Panc1 (cell line): Measurements from ENCODE around the gene GATAD2B. TPM values are rescaled to one million over a fixed set of nuclear protein-coding genes. Genes with fewer than 3 reads are reported as not detected.
"Not testable (repeated sequence)": the region's sequence is repeated elsewhere in the genome, so short reads cannot be mapped to it uniquely, and the experiment has no call there.

Source experiments
- ATAC-seq: fragments of 200-7000 bp; cut with Tn5 transposase; 2 replicates; pipeline ENCODE4 v1.9.1; 2020; ENCODE audit warnings: mild to moderate bottlenecking, moderate library complexity
- BruUV-seq: library from RNA; stranded (reverse); fragments of 400-500 nt; replicated peaks from 2 replicates; lab custom pipeline; 2021; lab: Mats Ljungman, UMichigan
- CTCF ChIA-PET: fragments of 300-600 bp; sonication (Branson Sonifier 250); formaldehyde crosslinking; loops from one replicate; lab custom pipeline; 2022; ENCODE audit warnings: antibody characterized with exemption; lab: Charles Lee
- POLR2A ChIA-PET: fragments of 300-600 bp; sonication (Branson Sonifier 250); formaldehyde crosslinking; loops from one replicate; lab custom pipeline; 2022; ENCODE audit warnings: antibody characterized with exemption; lab: Charles Lee
- DNase-seq: peaks from one replicate; pipeline ENCODE4 v3.0.0-alpha.2; 2010; ENCODE audit warnings: low read depth, low spot score
- H3K27ac ChIP-seq: 2 replicates; pipeline ENCODE4 v1.5.1; 2011; ENCODE audit warnings: mild to moderate bottlenecking, low read length, inconsistent platforms
- H3K27me3 ChIP-seq: fragments of 200-500 bp; sonication (Bioruptor generic); 2 replicates; pipeline ENCODE4 v1.6.0; 2014; ENCODE audit warnings: low read length, inconsistent platforms; ENCODE audit not compliant: control insufficient read depth, insufficient read depth
- H3K36me3 ChIP-seq: fragments of 200-500 bp; sonication (Bioruptor generic); 2 replicates; pipeline ENCODE4 v1.5.1; 2014; ENCODE audit warnings: inconsistent platforms, mild to moderate bottlenecking, low read length, moderate library complexity; ENCODE audit not compliant: control insufficient read depth, insufficient read depth
- H3K4me1 ChIP-seq: 2 replicates; pipeline ENCODE4 v1.5.1; 2011; ENCODE audit warnings: inconsistent platforms, mild to moderate bottlenecking, low read length, moderate library complexity; ENCODE audit not compliant: control insufficient read depth, insufficient read depth
- H3K4me3 ChIP-seq, 2 experiments: 2 replicates each; pipeline ENCODE4 v1.5.1; 2011 to 2012; ENCODE audit warnings: low read depth in 2 of 2, low read length in 2 of 2, mild to moderate bottlenecking in 2 of 2, inconsistent platforms in 1 of 2, moderate library complexity in 1 of 2
- H3K9me3 ChIP-seq: fragments of 200-500 bp; sonication (Bioruptor generic); 2 replicates; pipeline ENCODE4 v1.5.1; 2014; ENCODE audit warnings: low read depth, mild to moderate bottlenecking, inconsistent platforms, low read length, moderate library complexity; ENCODE audit not compliant: control insufficient read depth, insufficient read depth
- POLR2AphosphoS5 ChIP-seq: IDR thresholded peaks from 2 replicates; pipeline ENCODE4 v1.6.1; 2012; ENCODE audit warnings: mild to moderate bottlenecking, low read depth, low read length, moderate library complexity
- SIN3A ChIP-seq: IDR thresholded peaks from 2 replicates; pipeline ENCODE4 v1.6.1; 2012; ENCODE audit warnings: low read depth, mild to moderate bottlenecking, low read length, moderate library complexity, borderline replicate concordance; ENCODE audit not compliant: insufficient read depth
- TCF7L2 ChIP-seq: IDR thresholded peaks from 2 replicates; pipeline ENCODE4 v1.6.1; 2011; ENCODE audit warnings: mild to moderate bottlenecking, low read depth, low read length, inconsistent platforms
- in situ Hi-C: cut with HindIII; loops from 2 replicates; pipeline ENCODE4 v1.10.0; 2016; ENCODE audit warnings: low sequenced_read_pairs, low pct_unique_long_range_greater_than_20kb
- intact Hi-C: fragments of 100-400 bp; cut with micrococcal nuclease; formaldehyde crosslinking; loops from one replicate; pipeline ENCODE4 v1.10.0; 2022; ENCODE audit not compliant: unreplicated experiment
- total RNA-seq: library from RNA; stranded (reverse); gene quantifications from one replicate; pipeline ENCODE4 v1.2.1, GENCODE V29; 2021; ENCODE audit not compliant: unreplicated experiment
- TF ChIP-seq, protein P1 (sequence below): fragments of 450-650 bp; IDR thresholded peaks from 2 replicates; pipeline ENCODE4 v1.5.1; 2017; ENCODE audit warnings: mild to moderate bottlenecking
- TF ChIP-seq, protein P2 (sequence below), 2 experiments: IDR thresholded peaks; 2 replicates each; pipeline ENCODE4 v1.6.1; 2011 to 2012; ENCODE audit warnings: low read depth in 2 of 2, control low read depth in 1 of 2, low read length in 1 of 2, mild to moderate bottlenecking in 1 of 2, moderate library complexity in 1 of 2; ENCODE audit not compliant: insufficient read depth in 1 of 2

Gene GATAD2B
- total RNA-seq, 1 experiment from 2014 or later = 47.2 TPM

DNA sequence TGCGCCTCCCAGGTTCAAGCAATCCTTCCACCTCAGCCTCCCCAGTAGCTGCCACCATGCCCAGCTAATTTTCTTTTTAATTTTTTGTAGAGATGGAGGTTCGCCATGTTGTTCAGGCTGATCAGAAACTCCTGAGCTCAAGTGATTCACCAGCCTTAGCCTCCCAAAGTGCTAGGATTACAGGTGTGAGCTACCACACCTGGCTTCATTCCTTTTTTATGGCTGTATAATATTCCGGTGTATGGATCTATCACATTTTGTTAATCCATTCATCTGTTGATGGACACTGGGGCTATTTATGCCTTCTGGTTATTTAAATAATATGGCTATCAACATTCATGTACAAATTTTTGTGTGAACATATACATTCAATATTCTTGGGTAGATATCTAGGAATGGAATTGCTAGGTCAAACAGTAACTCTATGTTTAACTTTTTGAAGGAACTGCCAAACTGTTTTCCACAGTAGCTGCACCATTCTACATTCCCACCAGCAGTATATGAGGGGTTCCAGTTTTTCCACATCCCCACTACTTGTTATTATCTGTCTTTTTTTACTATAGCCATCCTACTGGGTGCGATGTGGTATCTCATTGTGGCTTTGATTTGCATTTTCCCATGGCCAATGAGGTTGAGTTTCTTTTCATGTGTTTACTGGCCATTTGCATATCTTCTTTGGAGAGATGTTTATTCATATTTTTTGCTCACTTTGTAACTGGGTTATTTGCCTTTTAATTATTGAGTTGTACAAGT lies 136.6 kb downstream of the GATAD2B start:
- in situ Hi-C loops (no loop called here), intact Hi-C loops (no loop called here)
- no TSS peak for BruUV-seq
- CTCF ChIA-PET = no interaction called here
- H3K4me3 ChIP-seq = no peak overlapping the region
- ATAC-seq = no peak
- H3K36me3 ChIP-seq = no peaks in the 10 kb centered on the region
- TF ChIP-seq, protein P1, sequence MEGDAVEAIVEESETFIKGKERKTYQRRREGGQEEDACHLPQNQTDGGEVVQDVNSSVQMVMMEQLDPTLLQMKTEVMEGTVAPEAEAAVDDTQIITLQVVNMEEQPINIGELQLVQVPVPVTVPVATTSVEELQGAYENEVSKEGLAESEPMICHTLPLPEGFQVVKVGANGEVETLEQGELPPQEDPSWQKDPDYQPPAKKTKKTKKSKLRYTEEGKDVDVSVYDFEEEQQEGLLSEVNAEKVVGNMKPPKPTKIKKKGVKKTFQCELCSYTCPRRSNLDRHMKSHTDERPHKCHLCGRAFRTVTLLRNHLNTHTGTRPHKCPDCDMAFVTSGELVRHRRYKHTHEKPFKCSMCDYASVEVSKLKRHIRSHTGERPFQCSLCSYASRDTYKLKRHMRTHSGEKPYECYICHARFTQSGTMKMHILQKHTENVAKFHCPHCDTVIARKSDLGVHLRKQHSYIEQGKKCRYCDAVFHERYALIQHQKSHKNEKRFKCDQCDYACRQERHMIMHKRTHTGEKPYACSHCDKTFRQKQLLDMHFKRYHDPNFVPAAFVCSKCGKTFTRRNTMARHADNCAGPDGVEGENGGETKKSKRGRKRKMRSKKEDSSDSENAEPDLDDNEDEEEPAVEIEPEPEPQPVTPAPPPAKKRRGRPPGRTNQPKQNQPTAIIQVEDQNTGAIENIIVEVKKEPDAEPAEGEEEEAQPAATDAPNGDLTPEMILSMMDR = no peak
- no peak for TF ChIP-seq SIN3A
- TF ChIP-seq TCF7L2 = no peak
- TF ChIP-seq POLR2AphosphoS5 = no peak
- TF ChIP-seq, protein P2, sequence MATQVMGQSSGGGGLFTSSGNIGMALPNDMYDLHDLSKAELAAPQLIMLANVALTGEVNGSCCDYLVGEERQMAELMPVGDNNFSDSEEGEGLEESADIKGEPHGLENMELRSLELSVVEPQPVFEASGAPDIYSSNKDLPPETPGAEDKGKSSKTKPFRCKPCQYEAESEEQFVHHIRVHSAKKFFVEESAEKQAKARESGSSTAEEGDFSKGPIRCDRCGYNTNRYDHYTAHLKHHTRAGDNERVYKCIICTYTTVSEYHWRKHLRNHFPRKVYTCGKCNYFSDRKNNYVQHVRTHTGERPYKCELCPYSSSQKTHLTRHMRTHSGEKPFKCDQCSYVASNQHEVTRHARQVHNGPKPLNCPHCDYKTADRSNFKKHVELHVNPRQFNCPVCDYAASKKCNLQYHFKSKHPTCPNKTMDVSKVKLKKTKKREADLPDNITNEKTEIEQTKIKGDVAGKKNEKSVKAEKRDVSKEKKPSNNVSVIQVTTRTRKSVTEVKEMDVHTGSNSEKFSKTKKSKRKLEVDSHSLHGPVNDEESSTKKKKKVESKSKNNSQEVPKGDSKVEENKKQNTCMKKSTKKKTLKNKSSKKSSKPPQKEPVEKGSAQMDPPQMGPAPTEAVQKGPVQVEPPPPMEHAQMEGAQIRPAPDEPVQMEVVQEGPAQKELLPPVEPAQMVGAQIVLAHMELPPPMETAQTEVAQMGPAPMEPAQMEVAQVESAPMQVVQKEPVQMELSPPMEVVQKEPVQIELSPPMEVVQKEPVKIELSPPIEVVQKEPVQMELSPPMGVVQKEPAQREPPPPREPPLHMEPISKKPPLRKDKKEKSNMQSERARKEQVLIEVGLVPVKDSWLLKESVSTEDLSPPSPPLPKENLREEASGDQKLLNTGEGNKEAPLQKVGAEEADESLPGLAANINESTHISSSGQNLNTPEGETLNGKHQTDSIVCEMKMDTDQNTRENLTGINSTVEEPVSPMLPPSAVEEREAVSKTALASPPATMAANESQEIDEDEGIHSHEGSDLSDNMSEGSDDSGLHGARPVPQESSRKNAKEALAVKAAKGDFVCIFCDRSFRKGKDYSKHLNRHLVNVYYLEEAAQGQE (IDR thresholded peaks at IDR 0.05; ENCODE audit: insufficient read depth in 1 of 2, low read depth in 2 of 2, low read length in 1 of 2) = no peak
- no peaks in the 10 kb centered on the region for H3K9me3 ChIP-seq
- no peak overlapping the region for H3K27ac ChIP-seq
- no peak for DNase-seq
- POLR2A ChIA-PET = interaction anchor here (0.7 kb wide), 1 partner anchor 251 kb away, joined by 4 read pairs; no protein-coding TSS in a partner anchor
- no peaks in the 10 kb centered on the region for H3K27me3 ChIP-seq
- peaks cover 6% of the 10 kb centered on the region; the same call in 1 of the 2 replicates for H3K4me1 ChIP-seq

DNA sequence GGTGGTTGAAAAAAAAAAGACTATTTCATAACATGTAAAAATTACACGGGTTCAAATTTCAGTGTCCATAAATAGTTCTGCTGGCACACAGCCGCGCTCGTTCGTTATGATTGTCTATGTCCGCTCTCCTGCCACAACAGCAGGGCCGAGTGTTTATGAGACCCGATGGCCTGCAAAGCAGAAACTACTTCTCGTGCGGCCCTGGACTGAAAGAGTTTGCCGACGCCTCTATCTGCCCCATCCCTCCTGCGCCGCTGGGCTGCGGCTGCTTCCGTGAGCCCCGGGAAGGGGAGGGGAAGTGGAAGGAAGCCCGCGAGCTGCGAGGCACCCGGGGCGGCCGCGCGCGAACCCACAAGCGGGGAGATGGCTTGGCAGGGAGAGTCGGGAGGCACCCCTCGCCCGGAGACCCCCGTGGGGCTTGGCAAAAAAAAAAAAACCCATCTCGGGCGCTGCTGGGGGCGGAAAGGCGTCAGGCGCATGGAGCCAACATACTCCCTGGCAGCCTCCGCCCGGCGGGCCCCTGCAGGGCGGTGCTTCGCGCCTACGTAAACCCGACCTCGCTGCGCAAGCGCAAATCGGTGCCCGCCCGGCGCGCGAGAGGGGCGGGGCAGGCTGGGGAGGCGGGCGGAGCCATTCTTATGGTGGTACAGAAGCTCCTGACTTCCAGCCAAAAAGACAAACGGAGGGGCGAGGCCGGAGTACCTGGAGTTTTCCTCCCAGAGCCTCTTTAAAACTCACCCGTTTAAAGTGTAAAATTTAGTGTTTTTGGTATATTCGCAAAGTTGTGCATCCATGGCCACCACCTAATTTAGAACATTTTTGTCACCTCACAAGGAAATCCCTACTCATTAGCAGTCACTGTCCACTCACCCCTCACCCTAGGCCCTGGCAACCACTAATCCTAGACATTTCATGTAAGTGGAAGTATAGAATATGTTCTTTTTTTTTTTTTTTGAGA lies 139.3 kb downstream of the GATAD2B start:
- TSS peak; percentile 99 for BruUV-seq
- ChIA-PET POLR2A (interaction anchor here (0.5 to 0.7 kb wide), 2 partner anchors 11 to 210 kb away, joined by 4 read pairs; no protein-coding TSS in a partner anchor), CTCF (interaction anchor here (0.7 kb wide), 2 partner anchors 9 to 360 kb away, joined by 3 to 4 read pairs; no protein-coding TSS in a partner anchor)
- Histone ChIP-seq H3K27me3 (no peaks in the 10 kb centered on the region), H3K4me3 (peak overlapping the region; percentile 75), H3K4me1 (peaks cover 6% of the 10 kb centered on the region; the same call in 1 of the 2 replicates), H3K27ac (peak overlapping the region; percentile 80), H3K9me3 (no peaks in the 10 kb centered on the region), H3K36me3 (no peaks in the 10 kb centered on the region)
- DNase-seq = peak; percentile 54
- in situ Hi-C loops = no loop called here
- ATAC-seq = peak; percentile 97
- peak; percentile 86; the same call in 1 of the 2 replicates for TF ChIP-seq SIN3A
- TF ChIP-seq TCF7L2 = 0 out of 2 replicates have a peak, but pooled peaks have one; percentile 12
- TF ChIP-seq, protein P2 (IDR thresholded peaks at IDR 0.05; ENCODE audit: insufficient read depth in 1 of 2, low read depth in 2 of 2, low read length in 1 of 2) = no peak
- TF ChIP-seq, protein P1 = no peak
- TF ChIP-seq POLR2AphosphoS5 = peak; percentile 95
- intact Hi-C loops = no loop called here

DNA sequence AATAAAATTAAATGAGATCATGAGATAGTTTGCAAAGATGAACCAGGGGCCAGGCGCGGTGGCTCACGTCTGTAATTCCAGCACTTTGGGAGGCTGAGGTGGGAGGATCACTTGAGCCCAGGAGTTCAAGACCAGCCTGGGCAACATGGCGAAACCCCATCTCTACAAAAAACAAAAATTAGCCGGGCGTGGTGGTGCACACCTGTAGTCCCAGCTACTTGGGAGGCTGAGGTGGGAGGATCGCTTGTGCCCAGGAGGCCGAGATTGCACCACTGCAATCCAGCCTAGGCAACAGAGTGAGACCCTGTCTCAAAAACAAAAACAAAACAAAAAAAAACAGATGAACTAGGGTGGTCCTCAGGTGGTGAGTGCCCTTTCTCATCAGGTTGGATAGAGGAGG lies 140.1 kb downstream of the GATAD2B start:
- POLR2A ChIA-PET = interaction anchor here (0.6 kb wide), 1 partner anchor 143 kb away, joined by 4 read pairs; no protein-coding TSS in a partner anchor
- H3K27me3 ChIP-seq, H3K36me3 ChIP-seq, CTCF ChIA-PET, ATAC-seq, H3K4me1 ChIP-seq, BruUV-seq, intact Hi-C loops, in situ Hi-C loops, DNase-seq, H3K9me3 ChIP-seq: not testable (repeated sequence)
- H3K27ac ChIP-seq = peak overlapping the region; percentile 80
- H3K4me3 ChIP-seq = peak overlapping the region; percentile 75
